Measurements from ENCODE around the gene RIPOR3.

Gene RIPOR3, protein sequence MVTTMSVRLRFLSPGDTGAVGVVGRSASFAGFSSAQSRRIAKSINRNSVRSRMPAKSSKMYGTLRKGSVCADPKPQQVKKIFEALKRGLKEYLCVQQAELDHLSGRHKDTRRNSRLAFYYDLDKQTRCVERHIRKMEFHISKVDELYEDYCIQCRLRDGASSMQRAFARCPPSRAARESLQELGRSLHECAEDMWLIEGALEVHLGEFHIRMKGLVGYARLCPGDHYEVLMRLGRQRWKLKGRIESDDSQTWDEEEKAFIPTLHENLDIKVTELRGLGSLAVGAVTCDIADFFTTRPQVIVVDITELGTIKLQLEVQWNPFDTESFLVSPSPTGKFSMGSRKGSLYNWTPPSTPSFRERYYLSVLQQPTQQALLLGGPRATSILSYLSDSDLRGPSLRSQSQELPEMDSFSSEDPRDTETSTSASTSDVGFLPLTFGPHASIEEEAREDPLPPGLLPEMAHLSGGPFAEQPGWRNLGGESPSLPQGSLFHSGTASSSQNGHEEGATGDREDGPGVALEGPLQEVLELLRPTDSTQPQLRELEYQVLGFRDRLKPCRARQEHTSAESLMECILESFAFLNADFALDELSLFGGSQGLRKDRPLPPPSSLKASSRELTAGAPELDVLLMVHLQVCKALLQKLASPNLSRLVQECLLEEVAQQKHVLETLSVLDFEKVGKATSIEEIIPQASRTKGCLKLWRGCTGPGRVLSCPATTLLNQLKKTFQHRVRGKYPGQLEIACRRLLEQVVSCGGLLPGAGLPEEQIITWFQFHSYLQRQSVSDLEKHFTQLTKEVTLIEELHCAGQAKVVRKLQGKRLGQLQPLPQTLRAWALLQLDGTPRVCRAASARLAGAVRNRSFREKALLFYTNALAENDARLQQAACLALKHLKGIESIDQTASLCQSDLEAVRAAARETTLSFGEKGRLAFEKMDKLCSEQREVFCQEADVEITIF

DNA sequence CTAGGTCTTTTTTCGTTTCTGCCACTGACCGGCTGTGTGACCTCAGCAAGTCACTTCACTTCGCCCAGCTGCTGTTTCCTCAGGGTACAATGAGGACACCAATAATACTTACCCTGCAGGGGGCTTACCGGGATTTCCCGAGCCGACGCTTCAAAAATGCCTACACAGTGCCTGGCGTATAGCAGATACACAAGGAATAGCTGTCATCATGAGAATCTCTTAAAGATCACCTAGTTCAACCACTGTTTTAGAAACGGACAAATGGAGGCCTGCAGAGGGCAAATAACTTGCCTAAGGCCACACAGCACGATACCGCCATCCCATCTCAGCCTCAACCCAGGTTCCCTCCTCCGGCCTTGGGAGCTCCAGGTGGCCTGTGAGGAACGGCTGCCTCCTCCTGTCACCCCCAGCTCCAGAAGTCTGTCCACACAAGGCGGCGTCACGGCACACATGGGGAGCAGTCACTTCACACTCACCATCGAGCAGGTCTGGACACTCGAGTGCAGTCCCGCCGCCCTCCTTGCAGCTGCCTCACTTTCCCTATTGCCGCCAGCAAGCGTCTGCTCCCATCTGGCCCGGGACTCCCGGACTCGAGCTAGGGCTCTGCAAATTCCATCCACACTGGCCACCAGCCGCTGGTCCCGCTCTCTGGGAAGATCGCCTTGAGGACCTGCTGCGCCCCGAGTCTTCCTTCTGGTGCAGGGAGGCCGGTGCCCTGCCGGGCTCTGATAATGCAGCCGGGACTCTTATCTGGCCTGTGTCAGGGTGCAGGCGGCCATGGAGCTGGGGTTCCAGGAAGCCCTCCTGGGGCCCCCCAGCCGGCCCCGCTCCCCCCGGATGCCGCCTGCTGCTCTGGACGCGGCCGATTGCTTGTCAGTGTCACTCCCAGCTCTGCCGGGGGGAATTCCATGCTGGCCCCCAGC lies at the start of gene RIPOR3:
Gene RIPOR3, minus strand, starts transcription at position 893 of the 923 bp plus-strand sequence. Its CDS starts 414 bp downstream, at position 479.
- peak; percentile 54 for DNase-seq

GRCh38 chr20:50737352-50737751 lies 46.0 kb upstream of the RIPOR3 start:
- DNase-seq, result no peak

DNA sequence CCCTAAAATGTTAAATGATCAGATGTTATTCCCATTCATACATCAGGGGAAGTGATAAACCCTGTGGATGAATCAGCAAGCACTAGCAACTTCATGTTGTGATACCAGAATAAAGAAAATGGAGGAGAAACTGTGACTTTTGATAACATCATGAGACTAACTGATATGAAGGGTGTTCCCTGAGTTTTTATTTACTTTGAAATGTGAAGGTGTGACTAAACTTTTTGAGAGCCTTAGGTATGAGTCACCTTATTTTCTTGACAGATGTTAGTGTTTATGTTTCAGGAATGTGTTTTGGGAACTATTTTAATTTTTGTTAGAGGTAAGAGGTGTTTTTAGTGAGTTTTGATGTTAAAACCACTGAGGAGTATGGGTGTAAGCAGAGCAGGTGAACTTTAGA lies 44.5 kb upstream of the RIPOR3 start:
- no peak for DNase-seq

DNA sequence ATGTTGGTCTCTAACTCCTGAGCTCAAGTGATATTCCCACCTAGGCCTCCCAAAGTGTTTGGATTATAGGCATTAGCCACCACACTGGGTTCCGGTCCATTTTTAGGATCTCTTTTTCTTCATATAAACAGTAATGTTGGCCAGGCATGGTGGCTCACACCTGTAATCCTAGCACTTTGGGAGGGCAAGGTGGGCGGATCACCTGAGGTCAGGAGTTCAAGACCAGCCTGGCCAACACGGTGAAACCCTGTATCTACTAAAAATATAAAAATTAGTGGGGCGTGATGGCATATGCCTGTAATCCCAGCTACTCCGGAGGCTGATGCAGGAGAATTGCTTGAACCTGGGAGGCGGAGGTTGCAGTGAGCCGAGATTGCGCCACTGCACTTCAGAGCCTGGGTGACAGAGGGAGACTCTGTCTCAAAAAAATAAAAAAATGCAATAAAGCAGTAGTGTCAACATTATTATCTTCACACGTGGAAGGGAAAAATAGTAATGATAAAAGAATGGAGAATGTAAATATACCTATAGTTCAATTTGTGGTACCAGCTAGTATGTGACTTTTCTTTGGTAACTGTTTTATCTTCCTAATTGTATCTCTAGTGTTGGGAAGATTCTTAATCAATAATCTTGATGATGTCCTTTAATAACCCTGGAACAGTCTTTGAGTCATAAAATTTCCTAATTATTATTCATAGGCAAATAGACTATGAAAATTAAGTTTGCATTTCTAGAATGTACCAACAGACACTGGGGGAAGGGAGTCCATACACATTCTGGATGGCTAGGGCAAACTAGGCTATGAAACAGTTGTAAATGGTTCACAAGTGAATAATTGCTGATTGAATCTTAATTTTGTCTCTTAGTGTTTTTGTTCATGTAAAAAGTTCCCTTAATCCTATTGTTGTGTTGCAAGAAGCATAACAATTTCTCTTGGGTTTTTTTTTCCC lies 43.7 kb upstream of the RIPOR3 start:
- DNase-seq, result no peak

GRCh38 chr20:50733644-50734349 lies 42.5 kb upstream of the RIPOR3 start:
- DNase-seq, result no peak

DNA sequence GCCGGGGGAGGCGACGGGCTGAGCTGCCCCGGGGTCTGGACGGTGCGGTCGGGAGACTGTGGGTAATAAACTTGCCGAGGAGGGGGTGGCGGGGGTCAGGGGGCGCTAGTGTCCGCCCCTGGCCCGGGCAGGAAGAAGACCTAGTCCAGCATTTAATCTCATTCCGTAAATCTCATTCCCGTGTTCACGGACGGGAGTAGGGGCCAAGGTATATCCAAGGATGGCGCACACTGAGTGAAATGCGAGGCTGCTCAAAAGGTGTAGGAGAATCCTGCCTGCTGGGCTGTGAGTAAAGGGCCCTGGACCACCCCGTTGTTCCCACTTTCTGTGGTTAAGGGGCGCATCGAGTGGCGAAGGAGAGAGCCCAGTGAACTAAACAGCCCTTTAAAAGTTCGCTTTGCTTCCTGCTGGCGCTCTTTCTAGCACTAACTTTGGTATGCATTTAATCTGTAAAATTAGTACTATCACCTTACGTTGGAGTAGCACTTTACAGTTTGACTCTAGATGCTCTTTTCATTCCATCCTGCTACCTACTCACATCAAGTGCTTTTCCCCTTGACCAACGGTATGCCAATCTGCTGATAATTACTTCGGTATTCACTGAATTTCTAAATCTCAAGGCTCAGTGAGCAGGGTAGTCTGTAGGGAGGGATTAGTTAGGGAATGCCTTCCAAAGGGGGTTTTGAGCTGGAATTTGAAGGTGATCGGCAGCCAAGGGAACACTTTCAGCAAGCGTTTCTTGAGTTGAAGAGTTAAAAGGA lies 40.8 kb upstream of the RIPOR3 start:
- peak; percentile 62 for DNase-seq

- DNase-seq, result peak; percentile 99
Measured at GRCh38 chr20:50731055-50731929, 40.0 kb upstream of the RIPOR3 start, which contains the start of gene PARD6B. PARD6B (plus strand) TSS chr20:50731580; CDS start chr20:50731787, 207 bp downstream.

- no peak for DNase-seq
Measured at GRCh38 chr20:50730765-50731054, 39.4 kb upstream of the RIPOR3 start.

- DNase-seq, result peak; percentile 62
Measured at GRCh38 chr20:50729901-50730764, 38.8 kb upstream of the RIPOR3 start.

DNA sequence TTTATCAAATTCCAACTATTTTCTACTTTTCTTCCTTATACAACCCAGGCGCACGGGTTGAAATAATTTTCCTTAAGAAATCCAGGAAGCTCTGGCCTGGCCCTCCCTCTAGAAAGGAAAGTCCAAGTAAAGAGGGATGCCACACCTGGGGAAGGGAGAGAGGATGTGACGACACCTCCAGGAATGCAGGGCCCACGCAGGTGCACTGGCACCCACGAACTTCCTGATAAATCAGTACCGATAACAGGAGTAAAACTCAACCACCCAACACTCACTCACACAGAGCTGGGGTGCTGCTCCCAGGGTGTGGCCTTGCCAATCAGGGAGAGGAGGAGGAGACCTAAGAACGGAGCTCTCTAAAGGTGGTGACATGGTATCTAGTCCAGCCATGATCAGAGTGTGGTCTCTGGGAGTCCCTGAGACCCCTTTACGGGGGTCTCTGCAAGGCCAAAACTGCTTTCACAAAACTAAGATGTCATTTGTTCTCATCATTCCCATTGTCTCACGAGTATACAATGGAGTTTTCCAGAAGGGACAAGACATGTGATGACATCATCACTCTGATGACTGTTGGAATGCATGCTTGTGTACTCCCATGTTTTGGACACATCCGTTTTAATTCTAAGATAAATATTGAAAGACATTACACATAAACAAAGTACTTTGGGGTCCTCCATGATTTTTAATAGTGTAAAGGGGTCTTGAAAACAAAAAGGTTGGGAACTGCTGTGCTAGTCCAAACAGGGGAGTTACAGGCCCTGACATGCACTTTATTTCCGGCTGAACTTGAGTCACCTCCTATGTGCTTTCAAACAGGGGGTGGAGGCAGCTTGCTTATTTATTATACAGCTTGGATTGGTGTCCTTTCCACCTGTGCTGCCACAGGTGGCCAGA lies 37.9 kb upstream of the RIPOR3 start:
- DNase-seq, result peak; percentile 7

DNA sequence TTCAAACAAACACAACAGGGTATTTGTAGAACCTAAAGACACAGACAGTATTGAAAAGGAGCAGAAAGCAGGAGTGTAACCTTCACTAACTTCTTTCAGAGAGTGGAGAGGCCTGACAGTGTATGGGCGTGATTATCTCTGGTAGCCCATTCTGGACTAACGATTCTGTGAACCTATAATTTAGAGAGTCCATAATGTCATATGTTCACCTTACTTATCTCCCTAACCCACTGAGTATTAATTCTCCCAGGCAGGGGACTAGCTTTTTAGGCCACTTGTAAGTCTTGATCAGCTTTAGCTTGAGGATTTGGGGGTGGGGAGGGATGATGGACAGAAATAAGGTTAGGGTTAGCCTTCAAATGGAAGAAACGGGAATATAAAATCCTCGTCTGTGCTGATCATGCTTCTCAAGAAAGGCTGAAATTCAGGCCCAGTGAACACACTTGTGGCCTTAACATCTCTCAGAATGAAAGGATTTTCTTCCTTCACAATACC lies 37.2 kb upstream of the RIPOR3 start:
- DNase-seq, result no peak

DNA sequence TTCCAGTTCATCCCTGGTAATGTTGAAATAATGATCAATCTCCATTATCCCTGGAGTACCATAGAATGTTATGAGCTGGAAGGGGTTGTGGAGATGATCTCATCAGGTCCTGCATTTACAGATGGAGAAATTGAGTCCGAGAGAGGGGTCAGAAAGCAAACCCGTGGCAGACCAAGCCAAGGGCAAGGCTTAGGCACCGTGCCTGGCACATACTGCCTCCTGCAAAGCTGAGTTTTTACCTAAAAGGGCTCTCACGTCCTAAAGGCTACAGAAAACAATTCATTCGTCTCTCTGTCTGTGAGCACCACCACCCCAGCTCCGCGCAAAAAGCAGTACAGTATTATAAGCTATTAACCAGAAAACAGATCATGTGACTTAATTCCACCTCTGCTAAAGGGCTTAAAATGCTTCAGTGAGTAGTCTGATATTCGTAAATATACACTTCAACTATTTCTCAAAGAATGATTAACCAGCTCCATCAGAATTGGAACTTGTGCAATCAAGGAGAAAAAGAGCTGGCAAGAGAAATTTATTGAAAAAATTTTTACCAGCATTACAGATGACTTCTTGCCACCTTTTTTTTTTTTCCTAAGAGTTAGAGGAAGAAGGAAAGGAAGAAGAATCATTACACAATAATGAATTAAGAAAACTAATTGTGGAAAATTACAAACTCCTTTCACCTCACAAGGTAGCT lies 36.6 kb upstream of the RIPOR3 start:
- no peak for DNase-seq

- no peak for DNase-seq
Measured at GRCh38 chr20:50726955-50727791, 35.8 kb upstream of the RIPOR3 start.

- no peak for DNase-seq
Measured at GRCh38 chr20:50725724-50726005, 34.3 kb upstream of the RIPOR3 start.

All from NCI-H146 (cell line).